Measurements from ENCODE around the gene SBDS. TPM values are rescaled to one million over a fixed set of nuclear protein-coding genes. Genes with fewer than 3 reads are reported as not detected.
"Not testable (repeated sequence)": the region's sequence is repeated elsewhere in the genome, so short reads cannot be mapped to it uniquely, and the experiment has no call there.

The SBDS gene
- total and polyA plus RNA-seq, 7 experiments from 2014 or later = 35.7 to 318 (median 95.1) TPM

DNA sequence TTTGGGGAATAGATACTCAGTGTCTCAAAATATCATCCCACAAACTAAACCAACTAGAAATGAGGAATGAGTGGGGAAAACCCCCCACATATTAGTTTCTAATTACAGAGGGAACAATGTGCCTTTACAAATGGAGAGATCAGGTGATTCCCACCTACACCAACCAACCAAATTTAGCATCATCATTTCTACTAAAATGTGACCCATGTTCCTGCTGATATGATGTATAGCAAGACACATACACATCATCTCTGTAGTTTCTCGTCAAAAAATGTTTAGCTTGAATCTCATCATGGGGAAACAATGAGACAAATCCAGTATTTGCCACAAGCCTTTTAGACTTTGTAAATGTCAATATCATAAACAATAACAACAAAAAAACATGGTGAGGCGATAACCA lies 36.3 kb upstream of the SBDS start:
- H3K36me3 Mint-ChIP-seq = peaks cover 16 to 59% (median 34%) of the 10 kb centered on the region in 5 donors
- H3K27me3 Mint-ChIP-seq; H3K27ac Mint-ChIP-seq; ATAC-seq; H3K27me3 ChIP-seq (ENCODE audit: control insufficient read depth in 2 of 2, insufficient read depth in 2 of 2, low read length in 2 of 2); H3K4me3 Mint-ChIP-seq; DNase-seq; H3K27ac ChIP-seq (ENCODE audit: low read depth, low read length); H3K4me1 ChIP-seq (ENCODE audit: control insufficient read depth in 2 of 2, insufficient read depth in 2 of 2, low read length in 2 of 2); H3K4me3 ChIP-seq (ENCODE audit: low read length); CTCF ChIA-PET; H3K4me1 Mint-ChIP-seq; intact Hi-C loops (cut with micrococcal nuclease); H3K9me3 ChIP-seq (ENCODE audit: control insufficient read depth in 2 of 3, low read length in 3 of 3); POLR2A ChIA-PET: not testable (repeated sequence)
- peaks cover 0 to 15% (median 0%) of the 10 kb centered on the region in 11 donors for H3K9me3 Mint-ChIP-seq
- peaks cover 0 to 17% (median 0%) of the 10 kb centered on the region in 3 experiments for H3K36me3 ChIP-seq (ENCODE audit: control insufficient read depth in 2 of 3, insufficient read depth in 3 of 3, low read length in 3 of 3)

- H3K27ac Mint-ChIP-seq; H3K27ac ChIP-seq (ENCODE audit: low read depth, low read length); ATAC-seq; H3K4me3 Mint-ChIP-seq; H3K27me3 Mint-ChIP-seq; H3K4me3 ChIP-seq (ENCODE audit: low read length); intact Hi-C loops (cut with micrococcal nuclease); H3K4me1 Mint-ChIP-seq; H3K9me3 ChIP-seq (ENCODE audit: control insufficient read depth in 2 of 3, low read length in 3 of 3); H3K4me1 ChIP-seq (ENCODE audit: control insufficient read depth in 2 of 2, insufficient read depth in 2 of 2, low read length in 2 of 2); DNase-seq; H3K9me3 Mint-ChIP-seq; H3K27me3 ChIP-seq (ENCODE audit: control insufficient read depth in 2 of 2, insufficient read depth in 2 of 2, low read length in 2 of 2); CTCF ChIA-PET; POLR2A ChIA-PET: not testable (repeated sequence)
- peaks cover 0 to 40% (median 0%) of the 10 kb centered on the region in 3 experiments for H3K36me3 ChIP-seq (ENCODE audit: control insufficient read depth in 2 of 3, insufficient read depth in 3 of 3, low read length in 3 of 3)
- peaks cover 15 to 61% (median 31%) of the 10 kb centered on the region in 5 donors for H3K36me3 Mint-ChIP-seq
These were observed 30.1 kb upstream of the SBDS start for GRCh38 chr7:67025459-67025858.

DNA sequence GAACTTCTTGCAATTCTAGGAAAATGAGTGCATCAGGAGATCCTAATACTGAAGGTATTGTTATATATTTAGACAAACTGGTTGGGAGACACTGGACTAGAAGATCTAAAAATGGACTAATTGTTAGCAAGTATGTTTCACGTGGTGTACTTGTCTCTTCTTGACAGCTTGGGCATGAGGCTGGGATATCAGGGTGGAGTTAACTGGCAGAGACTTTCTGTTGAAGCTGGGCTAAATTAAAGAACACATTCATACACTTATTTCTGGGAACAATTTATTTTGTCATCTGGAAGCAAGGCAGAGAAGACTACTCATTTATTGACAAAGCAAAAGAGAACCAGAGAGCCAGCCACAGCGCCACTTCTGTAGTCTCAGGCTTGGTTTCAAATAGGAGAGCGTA lies 27.1 kb upstream of the SBDS start:
- H3K4me1 Mint-ChIP-seq = peaks cover 0 to 10% (median 3%) of the 10 kb centered on the region in 7 donors
- no peaks in the 10 kb centered on the region for H3K9me3 Mint-ChIP-seq
- peaks cover 20 to 61% (median 34%) of the 10 kb centered on the region in 5 donors for H3K36me3 Mint-ChIP-seq
- Histone ChIP-seq H3K27me3 (ENCODE audit: control insufficient read depth in 2 of 2, insufficient read depth in 2 of 2, low read length in 2 of 2) (no peaks in the 10 kb centered on the region), H3K27ac (ENCODE audit: low read depth, low read length) (no peak overlapping the region), H3K36me3 (ENCODE audit: control insufficient read depth in 2 of 3, insufficient read depth in 3 of 3, low read length in 3 of 3) (peaks cover 0 to 61% (median 0%) of the 10 kb centered on the region in 3 experiments), H3K4me1 (ENCODE audit: control insufficient read depth in 2 of 2, insufficient read depth in 2 of 2, low read length in 2 of 2) (no peaks in the 10 kb centered on the region), H3K9me3 (ENCODE audit: control insufficient read depth in 2 of 3, low read length in 3 of 3) (no peaks in the 10 kb centered on the region), H3K4me3 (ENCODE audit: low read length) (no peak overlapping the region)
- peak overlapping the region in 3 of 9 donors; percentile 32 to 75 (median 38) for H3K27ac Mint-ChIP-seq
- DNase-seq (no peak), ATAC-seq (no peak)
- ChIA-PET POLR2A (no interaction called here), CTCF (no interaction called here)
- intact Hi-C loops (cut with micrococcal nuclease) = no loop called here
- H3K27me3 Mint-ChIP-seq = no peaks in the 10 kb centered on the region
- no peak overlapping the region for H3K4me3 Mint-ChIP-seq

DNA sequence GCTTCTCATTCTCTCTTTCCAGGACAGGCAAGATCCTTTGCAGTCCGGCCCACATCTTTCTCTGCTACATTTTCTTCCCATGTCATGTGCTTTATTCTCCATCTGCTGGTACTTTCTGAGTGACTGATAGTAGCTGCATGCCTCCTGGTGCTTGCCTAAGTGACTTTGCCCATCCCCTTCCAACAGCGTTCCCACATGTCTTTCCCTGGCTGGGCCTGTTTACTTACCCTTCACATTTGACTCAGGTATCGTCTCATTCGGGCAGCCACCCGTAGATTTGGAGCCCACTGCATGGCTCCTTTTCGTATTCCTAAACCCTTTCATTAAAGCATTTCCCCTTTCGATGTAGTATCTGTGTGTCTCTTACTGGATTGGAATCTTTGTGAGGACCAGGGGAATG lies 25.9 kb upstream of the SBDS start:
- intact Hi-C loops (cut with micrococcal nuclease) = no loop called here
- H3K4me1 Mint-ChIP-seq = peaks cover 0 to 10% (median 3%) of the 10 kb centered on the region in 7 donors
- POLR2A ChIA-PET = no interaction called here
- no peak overlapping the region for H3K4me3 Mint-ChIP-seq
- Histone ChIP-seq H3K9me3 (ENCODE audit: control insufficient read depth in 2 of 3, low read length in 3 of 3) (no peaks in the 10 kb centered on the region), H3K4me3 (ENCODE audit: low read length) (no peak overlapping the region), H3K4me1 (ENCODE audit: control insufficient read depth in 2 of 2, insufficient read depth in 2 of 2, low read length in 2 of 2) (no peaks in the 10 kb centered on the region), H3K27ac (ENCODE audit: low read depth, low read length) (no peak overlapping the region), H3K36me3 (ENCODE audit: control insufficient read depth in 2 of 3, insufficient read depth in 3 of 3, low read length in 3 of 3) (peaks cover 0 to 68% (median 0%) of the 10 kb centered on the region in 3 experiments), H3K27me3 (ENCODE audit: control insufficient read depth in 2 of 2, insufficient read depth in 2 of 2, low read length in 2 of 2) (no peaks in the 10 kb centered on the region)
- H3K27ac Mint-ChIP-seq = peak overlapping the region in 2 of 9 donors; percentile 14 to 66
- H3K36me3 Mint-ChIP-seq = peaks cover 21 to 61% (median 32%) of the 10 kb centered on the region in 5 donors
- no peaks in the 10 kb centered on the region for H3K27me3 Mint-ChIP-seq
- no peaks in the 10 kb centered on the region for H3K9me3 Mint-ChIP-seq
- CTCF ChIA-PET = no interaction called here
- no peak for ATAC-seq
- DNase-seq = no peak

DNA sequence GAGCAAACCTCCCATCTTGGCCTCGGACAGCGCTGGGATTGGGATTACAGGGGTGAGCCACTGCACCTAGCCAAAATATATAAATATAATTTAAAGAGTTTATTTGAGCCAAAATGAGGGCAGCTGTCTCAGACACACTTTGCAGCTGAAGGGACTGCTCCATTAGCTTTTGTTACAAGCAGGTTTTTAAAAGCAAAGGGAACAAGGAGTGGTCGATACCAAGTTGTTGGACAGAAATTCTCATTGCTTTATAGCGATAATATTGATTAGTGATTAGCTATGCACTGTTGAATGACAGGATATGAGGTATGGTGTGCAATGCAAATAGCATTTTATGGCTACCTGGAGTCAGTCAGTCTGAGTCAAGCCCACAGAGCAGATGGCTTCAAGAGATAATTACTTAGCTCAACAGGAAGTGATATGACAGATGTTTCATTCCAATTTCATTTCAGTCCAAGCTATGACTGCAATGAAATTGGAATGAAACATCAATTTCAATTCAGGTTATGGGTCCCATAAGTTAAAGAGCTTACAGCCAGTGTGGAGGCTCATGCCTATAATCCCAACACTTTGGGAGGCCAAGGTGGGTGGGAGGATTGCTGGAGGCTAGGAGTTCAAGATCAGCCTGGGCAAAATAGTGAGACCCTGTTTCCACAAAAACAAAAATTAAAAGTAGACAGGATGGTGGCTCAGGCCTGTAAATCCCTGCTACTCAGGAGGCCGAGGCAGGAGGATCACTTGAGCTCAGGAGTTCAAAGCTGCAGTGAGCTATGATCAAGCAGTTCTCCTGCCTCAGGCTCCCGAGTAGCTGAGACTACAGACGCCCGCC lies 24.4 kb upstream of the SBDS start:
- Histone ChIP-seq H3K4me3 (ENCODE audit: low read length) (no peak overlapping the region), H3K27ac (ENCODE audit: low read depth, low read length) (no peak overlapping the region), H3K36me3 (ENCODE audit: control insufficient read depth in 2 of 3, insufficient read depth in 3 of 3, low read length in 3 of 3) (peaks cover 0 to 74% (median 0%) of the 10 kb centered on the region in 3 experiments), H3K4me1 (ENCODE audit: control insufficient read depth in 2 of 2, insufficient read depth in 2 of 2, low read length in 2 of 2) (no peaks in the 10 kb centered on the region), H3K9me3 (ENCODE audit: control insufficient read depth in 2 of 3, low read length in 3 of 3) (no peaks in the 10 kb centered on the region), H3K27me3 (ENCODE audit: control insufficient read depth in 2 of 2, insufficient read depth in 2 of 2, low read length in 2 of 2) (no peaks in the 10 kb centered on the region)
- Mint-ChIP-seq H3K9me3 (no peaks in the 10 kb centered on the region), H3K27me3 (no peaks in the 10 kb centered on the region), H3K27ac (peak overlapping the region in 3 of 9 donors; percentile 10 to 31 (median 18)), H3K4me3 (no peak overlapping the region), H3K36me3 (peaks cover 17 to 56% (median 26%) of the 10 kb centered on the region in 5 donors), H3K4me1 (peaks cover 0 to 10% (median 4%) of the 10 kb centered on the region in 7 donors)
- DNase-seq (no peak), ATAC-seq (no peak)
- ChIA-PET CTCF (no interaction called here), POLR2A (interaction anchor here (0.6 kb wide), 1 partner anchor 31 kb away, joined by 3 read pairs; no protein-coding TSS in a partner anchor)
- intact Hi-C loops (cut with micrococcal nuclease) = no loop called here

- H3K27me3 ChIP-seq (ENCODE audit: control insufficient read depth in 2 of 2, insufficient read depth in 2 of 2, low read length in 2 of 2) = no peaks in the 10 kb centered on the region
- Mint-ChIP-seq H3K9me3 (no peaks in the 10 kb centered on the region), H3K4me3 (no peak overlapping the region), H3K27me3 (no peaks in the 10 kb centered on the region), H3K36me3 (peaks cover 17 to 60% (median 28%) of the 10 kb centered on the region in 5 donors), H3K4me1 (peaks cover 0 to 10% (median 4%) of the 10 kb centered on the region in 7 donors), H3K27ac (peak overlapping the region in 2 of 9 donors; percentile 18 to 70)
- no peak overlapping the region for H3K27ac ChIP-seq (ENCODE audit: low read depth, low read length)
- H3K4me3 ChIP-seq (ENCODE audit: low read length) = no peak overlapping the region
- DNase-seq (no peak), ATAC-seq (no peak)
- ChIA-PET CTCF (no interaction called here), POLR2A (no interaction called here)
- peaks cover 0 to 78% (median 0%) of the 10 kb centered on the region in 3 experiments for H3K36me3 ChIP-seq (ENCODE audit: control insufficient read depth in 2 of 3, insufficient read depth in 3 of 3, low read length in 3 of 3)
- intact Hi-C loops (cut with micrococcal nuclease) = no loop called here
- H3K9me3 ChIP-seq (ENCODE audit: control insufficient read depth in 2 of 3, low read length in 3 of 3) = no peaks in the 10 kb centered on the region
- H3K4me1 ChIP-seq (ENCODE audit: control insufficient read depth in 2 of 2, insufficient read depth in 2 of 2, low read length in 2 of 2) = no peaks in the 10 kb centered on the region
These were observed 23.6 kb upstream of the SBDS start for GRCh38 chr7:67018940-67019339.

DNA sequence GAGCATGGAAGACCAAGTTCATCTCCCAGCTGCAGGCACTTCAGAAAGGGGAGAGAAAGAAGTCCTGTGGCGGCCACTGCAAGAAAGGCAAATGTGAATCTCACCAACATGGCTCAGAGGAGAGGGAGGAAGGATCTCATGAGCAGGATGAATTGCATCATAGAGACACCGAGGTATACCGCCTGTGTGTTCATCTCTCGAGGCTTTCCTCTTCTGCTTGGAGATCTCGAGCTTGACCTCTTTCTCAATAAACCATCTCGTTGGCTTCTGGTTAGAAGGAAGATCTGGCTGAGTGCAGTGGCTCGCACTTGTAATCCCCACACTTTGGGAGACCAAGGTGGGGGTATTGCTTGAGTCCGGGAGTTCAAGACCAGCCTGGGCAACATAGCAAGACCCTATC lies 22.6 kb upstream of the SBDS start:
- DNase-seq; intact Hi-C loops (cut with micrococcal nuclease); H3K27me3 Mint-ChIP-seq; H3K27ac ChIP-seq (ENCODE audit: low read depth, low read length); CTCF ChIA-PET; H3K4me3 ChIP-seq (ENCODE audit: low read length); POLR2A ChIA-PET; H3K9me3 Mint-ChIP-seq; H3K27me3 ChIP-seq (ENCODE audit: control insufficient read depth in 2 of 2, insufficient read depth in 2 of 2, low read length in 2 of 2); H3K4me3 Mint-ChIP-seq; H3K9me3 ChIP-seq (ENCODE audit: control insufficient read depth in 2 of 3, low read length in 3 of 3); ATAC-seq; H3K4me1 ChIP-seq (ENCODE audit: control insufficient read depth in 2 of 2, insufficient read depth in 2 of 2, low read length in 2 of 2): not testable (repeated sequence)
- Mint-ChIP-seq H3K27ac (peak overlapping the region in 2 of 9 donors; percentile 59 to 70), H3K36me3 (peaks cover 17 to 62% (median 28%) of the 10 kb centered on the region in 5 donors), H3K4me1 (peaks cover 0 to 10% (median 4%) of the 10 kb centered on the region in 7 donors)
- peaks cover 0 to 73% (median 0%) of the 10 kb centered on the region in 3 experiments for H3K36me3 ChIP-seq (ENCODE audit: control insufficient read depth in 2 of 3, insufficient read depth in 3 of 3, low read length in 3 of 3)
